ENCODE data around the gene IFT27. TPM values are rescaled to one million over a fixed set of nuclear protein-coding genes. Genes with fewer than 3 reads are reported as not detected.

Gene IFT27
- total and polyA plus RNA-seq, 7 donors, result 15.0 to 27.9 (median 24.3) TPM

- Histone ChIP-seq H3K27me3 (peaks cover 0 to 27% (median 23%) of the 10 kb centered on the region in 3 donors), H3K4me3 (no peak overlapping the region), H3K27ac (no peak overlapping the region), H3K4me1 (no peaks in the 10 kb centered on the region), H3K36me3 (no peaks in the 10 kb centered on the region), H3K9me3 (peaks cover 0 to 9% (median 0%) of the 10 kb centered on the region in 4 donors)
- 85 to 86% methylated on average over 4 of the region's 4 CpGs for WGBS, 2 donors
- peak; percentile 38 for DNase-seq
- intact Hi-C loops (cut with DNase I), result no loop called here
- no peak for TF ChIP-seq CTCF (IDR thresholded peaks at IDR 0.05)
- TF ChIP-seq POLR2A (IDR thresholded peaks at IDR 0.05), result no peak
- no peak for TF ChIP-seq POLR2AphosphoS5 (IDR thresholded peaks at IDR 0.05)
- TF ChIP-seq EP300 (IDR thresholded peaks at IDR 0.05), result no peak
Measured at GRCh38 chr22:36743011-36743410, 32.9 kb downstream of the IFT27 start.

- no peak for TF ChIP-seq POLR2AphosphoS5 (IDR thresholded peaks at IDR 0.05)
- no peak for TF ChIP-seq POLR2A (IDR thresholded peaks at IDR 0.05)
- no peak for TF ChIP-seq CTCF (IDR thresholded peaks at IDR 0.05)
- no peak for TF ChIP-seq EP300 (IDR thresholded peaks at IDR 0.05)
- no peak overlapping the region for H3K4me3 ChIP-seq
- H3K27ac ChIP-seq, result no peak overlapping the region
- H3K27me3 ChIP-seq, result peaks cover 0 to 33% (median 23%) of the 10 kb centered on the region in 3 donors
- peaks cover 0 to 9% (median 0%) of the 10 kb centered on the region in 4 donors for H3K9me3 ChIP-seq
- intact Hi-C loops (cut with DNase I), result no loop called here
- H3K36me3 ChIP-seq, result no peaks in the 10 kb centered on the region
- no peaks in the 10 kb centered on the region for H3K4me1 ChIP-seq
- DNase-seq, result peak; percentile 32
- WGBS, 2 donors, result 43 to 74% methylated on average over 6 of the region's 6 CpGs
Measured at GRCh38 chr22:36741968-36742367, 34.0 kb downstream of the IFT27 start.

GRCh38 chr22:36741204-36741793, 34.6 kb downstream of the IFT27 start:
- Histone ChIP-seq H3K4me3 (no peak overlapping the region), H3K27me3 (peaks cover 0 to 34% (median 22%) of the 10 kb centered on the region in 3 donors), H3K36me3 (no peaks in the 10 kb centered on the region), H3K27ac (no peak overlapping the region), H3K4me1 (no peaks in the 10 kb centered on the region), H3K9me3 (peaks cover 0 to 9% (median 0%) of the 10 kb centered on the region in 4 donors)
- 79 to 88% methylated on average over 8 of the region's 8 CpGs for WGBS, 2 donors
- no peak for TF ChIP-seq EP300 (IDR thresholded peaks at IDR 0.05)
- no peak for TF ChIP-seq POLR2AphosphoS5 (IDR thresholded peaks at IDR 0.05)
- no peak for TF ChIP-seq CTCF (IDR thresholded peaks at IDR 0.05)
- TF ChIP-seq POLR2A (IDR thresholded peaks at IDR 0.05), result no peak
- DNase-seq, result peak; percentile 10
- intact Hi-C loops (cut with DNase I), result no loop called here

- no peak overlapping the region for H3K27ac ChIP-seq
- DNase-seq, result no peak
- 82 to 85% methylated on average over 4 of the region's 4 CpGs for WGBS, 2 donors
- peaks cover 0 to 9% (median 0%) of the 10 kb centered on the region in 4 donors for H3K9me3 ChIP-seq
- H3K27me3 ChIP-seq, result peaks cover 0 to 32% (median 16%) of the 10 kb centered on the region in 3 donors
- TF ChIP-seq POLR2A (IDR thresholded peaks at IDR 0.05) (no peak), CTCF (IDR thresholded peaks at IDR 0.05) (no peak), EP300 (IDR thresholded peaks at IDR 0.05) (no peak), POLR2AphosphoS5 (IDR thresholded peaks at IDR 0.05) (no peak)
- no peaks in the 10 kb centered on the region for H3K4me1 ChIP-seq
- H3K36me3 ChIP-seq, result no peaks in the 10 kb centered on the region
- H3K4me3 ChIP-seq, result no peak overlapping the region
- intact Hi-C loops (cut with DNase I), result no loop called here
Measured at GRCh38 chr22:36740716-36741115, 35.2 kb downstream of the IFT27 start.

GRCh38 chr22:36739185-36739584, 36.7 kb downstream of the IFT27 start:
- H3K36me3 ChIP-seq, result no peaks in the 10 kb centered on the region
- TF ChIP-seq EP300 (IDR thresholded peaks at IDR 0.05), result no peak
- TF ChIP-seq POLR2A (IDR thresholded peaks at IDR 0.05), result no peak
- TF ChIP-seq POLR2AphosphoS5 (IDR thresholded peaks at IDR 0.05), result no peak
- TF ChIP-seq CTCF (IDR thresholded peaks at IDR 0.05), result no peak
- no peak overlapping the region for H3K27ac ChIP-seq
- peak; percentile 12 for DNase-seq
- WGBS, 2 donors, result 85 to 92% methylated on average over 1 of the region's 1 CpG
- peaks cover 0 to 9% (median 0%) of the 10 kb centered on the region in 4 donors for H3K9me3 ChIP-seq
- no peaks in the 10 kb centered on the region for H3K4me1 ChIP-seq
- no peak overlapping the region for H3K4me3 ChIP-seq
- H3K27me3 ChIP-seq, result peaks cover 0 to 25% (median 5%) of the 10 kb centered on the region in 3 donors
- intact Hi-C loops (cut with DNase I), result no loop called here

Data from sigmoid colon (tissue), 7 donors.